ENCODE measurements around the gene ATP8B4.

DNA sequence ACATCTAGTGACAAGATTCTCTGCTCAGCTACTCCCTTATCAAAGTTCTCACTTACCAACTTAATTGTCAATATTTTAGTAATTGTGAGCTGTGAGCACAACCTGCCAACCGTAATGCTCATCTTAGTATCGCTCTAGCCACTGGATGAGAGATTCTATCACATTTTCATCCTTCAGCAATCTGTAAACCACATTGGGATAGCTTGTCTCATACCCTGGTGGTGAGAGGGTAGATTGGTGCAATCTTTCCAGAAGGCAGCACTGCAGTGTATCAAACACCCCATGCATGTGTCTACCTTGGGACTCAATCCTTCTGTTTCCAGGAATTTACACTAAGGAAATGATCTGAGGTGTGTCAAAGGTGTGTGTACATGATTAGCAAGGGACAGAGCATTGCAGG lies 18.9 kb upstream of the ATP8B4 start:
- no peak for TF ChIP-seq TAF1 (IDR thresholded peaks at IDR 0.05; ENCODE audit: low read depth, low read length)
- no peak for TF ChIP-seq POLR2A (IDR thresholded peaks at IDR 0.05; ENCODE audit: low read depth, low read length)
- TF ChIP-seq POLR2AphosphoS5 (IDR thresholded peaks at IDR 0.05; ENCODE audit: low read depth, low read length), result no peak
- TF ChIP-seq POU2F2 (IDR thresholded peaks at IDR 0.05; ENCODE audit: low read depth, low read length), result no peak
- TF ChIP-seq PAX5 (IDR thresholded peaks at IDR 0.05; ENCODE audit: insufficient read depth, low read length, severe bottlenecking), result no peak
